ENCODE measurements around the gene FCRL1.

- TF ChIP-seq, protein P1, sequence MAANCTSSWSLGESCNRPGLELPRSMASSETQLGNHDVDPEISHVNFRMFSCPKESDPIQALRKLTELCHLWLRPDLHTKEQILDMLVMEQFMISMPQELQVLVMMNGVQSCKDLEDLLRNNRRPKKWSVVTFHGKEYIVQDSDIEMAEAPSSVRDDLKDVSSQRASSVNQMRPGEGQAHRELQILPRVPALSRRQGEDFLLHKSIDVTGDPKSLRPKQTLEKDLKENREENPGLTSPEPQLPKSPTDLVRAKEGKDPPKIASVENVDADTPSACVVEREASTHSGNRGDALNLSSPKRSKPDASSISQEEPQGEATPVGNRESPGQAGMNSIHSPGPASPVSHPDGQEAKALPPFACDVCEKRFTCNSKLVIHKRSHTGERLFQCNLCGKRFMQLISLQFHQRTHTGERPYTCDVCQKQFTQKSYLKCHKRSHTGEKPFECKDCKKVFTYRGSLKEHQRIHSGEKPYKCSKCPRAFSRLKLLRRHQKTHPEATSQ (CRISPR knock-in tag; IDR thresholded peaks at IDR 0.05; ENCODE audit: borderline replicate concordance), result no peak
- TF ChIP-seq, protein P2, sequence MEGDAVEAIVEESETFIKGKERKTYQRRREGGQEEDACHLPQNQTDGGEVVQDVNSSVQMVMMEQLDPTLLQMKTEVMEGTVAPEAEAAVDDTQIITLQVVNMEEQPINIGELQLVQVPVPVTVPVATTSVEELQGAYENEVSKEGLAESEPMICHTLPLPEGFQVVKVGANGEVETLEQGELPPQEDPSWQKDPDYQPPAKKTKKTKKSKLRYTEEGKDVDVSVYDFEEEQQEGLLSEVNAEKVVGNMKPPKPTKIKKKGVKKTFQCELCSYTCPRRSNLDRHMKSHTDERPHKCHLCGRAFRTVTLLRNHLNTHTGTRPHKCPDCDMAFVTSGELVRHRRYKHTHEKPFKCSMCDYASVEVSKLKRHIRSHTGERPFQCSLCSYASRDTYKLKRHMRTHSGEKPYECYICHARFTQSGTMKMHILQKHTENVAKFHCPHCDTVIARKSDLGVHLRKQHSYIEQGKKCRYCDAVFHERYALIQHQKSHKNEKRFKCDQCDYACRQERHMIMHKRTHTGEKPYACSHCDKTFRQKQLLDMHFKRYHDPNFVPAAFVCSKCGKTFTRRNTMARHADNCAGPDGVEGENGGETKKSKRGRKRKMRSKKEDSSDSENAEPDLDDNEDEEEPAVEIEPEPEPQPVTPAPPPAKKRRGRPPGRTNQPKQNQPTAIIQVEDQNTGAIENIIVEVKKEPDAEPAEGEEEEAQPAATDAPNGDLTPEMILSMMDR (CRISPR knock-in tag; IDR thresholded peaks at IDR 0.05), result no peak
- TF ChIP-seq HOXA7 (CRISPR knock-in tag; IDR thresholded peaks at IDR 0.05) (no peak), ASH2L (IDR thresholded peaks at IDR 0.05; ENCODE audit: insufficient read length, low read depth, low read length) (no peak), KAT7 (CRISPR knock-in tag; IDR thresholded peaks at IDR 0.05; ENCODE audit: borderline replicate concordance) (no peak)
These were observed 14.5 kb upstream of the FCRL1 start for GRCh38 chr1:157834430-157834829.

Measured in HepG2 (cell line).